Liver (tissue), 3 donors: ENCODE data around the gene SLC8A2.

Experiments used
- ATF3 ChIP-seq: IDR thresholded peaks from 2 replicates; pipeline ENCODE4 v1.6.1; 2016; ENCODE audit warnings: antibody characterized with exemption
- EGR1 ChIP-seq, 2 donors: IDR thresholded peaks; 2 replicates each; pipeline ENCODE4 v1.6.1; 2016 to 2018; ENCODE audit warnings: antibody characterized with exemption in 2 of 2, low read depth in 2 of 2
- GABPA ChIP-seq, 2 donors: IDR thresholded peaks in 1 of 2; conservative IDR thresholded peaks in 1 of 2; 2 replicates each; pipeline ENCODE4 v1.6.1; 2016; ENCODE audit warnings: antibody characterized with exemption in 2 of 2, mild to moderate bottlenecking in 1 of 2, moderate library complexity in 1 of 2
- HNF4A ChIP-seq, 2 donors: conservative IDR thresholded peaks; 2 replicates each; pipeline ENCODE4 v1.6.1; 2016; ENCODE audit warnings: antibody characterized with exemption in 2 of 2, mild to moderate bottlenecking in 2 of 2
- MAX ChIP-seq: IDR thresholded peaks from 2 replicates; pipeline ENCODE4 v1.6.1; 2016; ENCODE audit warnings: antibody characterized with exemption
- RAD21 ChIP-seq, 2 donors: IDR thresholded peaks; 2 replicates each; pipeline ENCODE4 v1.6.1; 2016; ENCODE audit warnings: antibody characterized with exemption in 2 of 2, mild to moderate bottlenecking in 2 of 2
- REST ChIP-seq: IDR thresholded peaks from 2 replicates; pipeline ENCODE4 v1.6.1; 2016; ENCODE audit warnings: antibody characterized with exemption, mild to moderate bottlenecking
- RXRA ChIP-seq, 2 donors: IDR thresholded peaks; 2 replicates each; pipeline ENCODE4 v1.6.1; 2017 to 2018; ENCODE audit warnings: antibody characterized with exemption in 2 of 2, mild to moderate bottlenecking in 1 of 2
- SP1 ChIP-seq: IDR thresholded peaks from 2 replicates; pipeline ENCODE4 v1.6.1; 2018; ENCODE audit warnings: antibody characterized with exemption, mild to moderate bottlenecking
- TAF1 ChIP-seq: conservative IDR thresholded peaks from 2 replicates; pipeline ENCODE4 v1.6.1; 2016; ENCODE audit warnings: antibody characterized with exemption, mild to moderate bottlenecking
- TF ChIP-seq, protein P1 (sequence below): fragments of 150-350 bp; IDR thresholded peaks from 2 replicates; pipeline ENCODE4 v1.5.1; 2017; ENCODE audit warnings: improper control_type of control experiment, low read depth, low read length; ENCODE audit not compliant: missing input control
- donor health status: healthy.
- donor health status: healthy.

DNA sequence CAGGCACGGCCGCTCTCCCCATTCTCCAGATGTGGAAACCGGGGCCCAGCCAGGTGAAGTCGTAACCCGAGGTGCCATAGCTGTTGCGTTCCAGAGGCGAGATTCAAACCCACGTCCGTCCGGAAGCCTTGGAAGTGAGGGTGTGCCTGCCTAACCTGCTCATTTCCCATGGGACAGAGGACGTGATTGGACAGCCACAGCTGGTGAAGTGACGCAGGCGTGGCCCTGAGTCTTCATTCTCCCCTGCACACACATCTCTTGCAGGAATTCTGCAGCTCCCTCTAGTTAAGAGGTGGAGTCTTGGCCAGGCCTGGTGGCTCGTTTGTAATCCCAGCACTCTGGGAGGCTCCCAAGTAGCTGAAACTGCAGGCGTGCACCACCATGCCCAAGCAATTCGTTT, 69.2 kb downstream of the SLC8A2 start:
- TF ChIP-seq EGR1 (IDR thresholded peaks at IDR 0.05; ENCODE audit: low read depth in 2 of 2): no peak
- TF ChIP-seq, protein P1, sequence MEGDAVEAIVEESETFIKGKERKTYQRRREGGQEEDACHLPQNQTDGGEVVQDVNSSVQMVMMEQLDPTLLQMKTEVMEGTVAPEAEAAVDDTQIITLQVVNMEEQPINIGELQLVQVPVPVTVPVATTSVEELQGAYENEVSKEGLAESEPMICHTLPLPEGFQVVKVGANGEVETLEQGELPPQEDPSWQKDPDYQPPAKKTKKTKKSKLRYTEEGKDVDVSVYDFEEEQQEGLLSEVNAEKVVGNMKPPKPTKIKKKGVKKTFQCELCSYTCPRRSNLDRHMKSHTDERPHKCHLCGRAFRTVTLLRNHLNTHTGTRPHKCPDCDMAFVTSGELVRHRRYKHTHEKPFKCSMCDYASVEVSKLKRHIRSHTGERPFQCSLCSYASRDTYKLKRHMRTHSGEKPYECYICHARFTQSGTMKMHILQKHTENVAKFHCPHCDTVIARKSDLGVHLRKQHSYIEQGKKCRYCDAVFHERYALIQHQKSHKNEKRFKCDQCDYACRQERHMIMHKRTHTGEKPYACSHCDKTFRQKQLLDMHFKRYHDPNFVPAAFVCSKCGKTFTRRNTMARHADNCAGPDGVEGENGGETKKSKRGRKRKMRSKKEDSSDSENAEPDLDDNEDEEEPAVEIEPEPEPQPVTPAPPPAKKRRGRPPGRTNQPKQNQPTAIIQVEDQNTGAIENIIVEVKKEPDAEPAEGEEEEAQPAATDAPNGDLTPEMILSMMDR: no peak
- no peak for TF ChIP-seq TAF1
- no peak for TF ChIP-seq RXRA (IDR thresholded peaks at IDR 0.05)
- TF ChIP-seq SP1: no peak
- no peak for TF ChIP-seq MAX
- no peak for TF ChIP-seq RAD21 (IDR thresholded peaks at IDR 0.05)
- TF ChIP-seq REST: no peak
- TF ChIP-seq ATF3: no peak
- TF ChIP-seq GABPA (IDR thresholded peaks at IDR 0.05 in 1 of 2, conservative IDR thresholded peaks at IDR 0.05 in 1 of 2): no peak
- no peak for TF ChIP-seq HNF4A (conservative IDR thresholded peaks at IDR 0.05)
